ENCODE results near the gene CTXND2. TPM values are rescaled to one million over a fixed set of nuclear protein-coding genes. Genes with fewer than 3 reads are reported as not detected.

Gene CTXND2
- polyA plus RNA-seq, 3 donors: not detected

- H3K79me2 ChIP-seq (ENCODE audit: insufficient read depth, low read length): no peaks in the 10 kb centered on the region
- no peak for DNase-seq
- H3K36me3 Mint-ChIP-seq: no peaks in the 10 kb centered on the region
- no peaks in the 10 kb centered on the region for H4K20me1 ChIP-seq (ENCODE audit: insufficient read depth, low read length)
- H3K9me3 Mint-ChIP-seq: peaks cover 0 to 17% (median 15%) of the 10 kb centered on the region in 7 donors
- H3K27me3 ChIP-seq (ENCODE audit: control insufficient read depth in 2 of 2, insufficient read depth in 2 of 2, low read length in 2 of 2): no peaks in the 10 kb centered on the region
- TF ChIP-seq, protein P1, sequence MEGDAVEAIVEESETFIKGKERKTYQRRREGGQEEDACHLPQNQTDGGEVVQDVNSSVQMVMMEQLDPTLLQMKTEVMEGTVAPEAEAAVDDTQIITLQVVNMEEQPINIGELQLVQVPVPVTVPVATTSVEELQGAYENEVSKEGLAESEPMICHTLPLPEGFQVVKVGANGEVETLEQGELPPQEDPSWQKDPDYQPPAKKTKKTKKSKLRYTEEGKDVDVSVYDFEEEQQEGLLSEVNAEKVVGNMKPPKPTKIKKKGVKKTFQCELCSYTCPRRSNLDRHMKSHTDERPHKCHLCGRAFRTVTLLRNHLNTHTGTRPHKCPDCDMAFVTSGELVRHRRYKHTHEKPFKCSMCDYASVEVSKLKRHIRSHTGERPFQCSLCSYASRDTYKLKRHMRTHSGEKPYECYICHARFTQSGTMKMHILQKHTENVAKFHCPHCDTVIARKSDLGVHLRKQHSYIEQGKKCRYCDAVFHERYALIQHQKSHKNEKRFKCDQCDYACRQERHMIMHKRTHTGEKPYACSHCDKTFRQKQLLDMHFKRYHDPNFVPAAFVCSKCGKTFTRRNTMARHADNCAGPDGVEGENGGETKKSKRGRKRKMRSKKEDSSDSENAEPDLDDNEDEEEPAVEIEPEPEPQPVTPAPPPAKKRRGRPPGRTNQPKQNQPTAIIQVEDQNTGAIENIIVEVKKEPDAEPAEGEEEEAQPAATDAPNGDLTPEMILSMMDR (IDR thresholded peaks at IDR 0.05): no peak
- H3K36me3 ChIP-seq (replicated peaks in 1 of 2; ENCODE audit: control insufficient read depth in 1 of 2, insufficient read depth in 2 of 2, low read length in 2 of 2): no peaks in the 10 kb centered on the region
- no peak overlapping the region for H3K4me2 ChIP-seq (replicated peaks; ENCODE audit: extremely low read depth, low read length, poor library complexity, severe bottlenecking)
- H2AFZ ChIP-seq (ENCODE audit: insufficient read depth, low read depth, low read length, poor library complexity, severe bottlenecking): no peak overlapping the region
- no peak overlapping the region for H3K4me3 ChIP-seq (replicated peaks in 1 of 3; ENCODE audit: low read depth in 2 of 3, low read length in 3 of 3)
- intact Hi-C loops (cut with micrococcal nuclease): no loop called here
- peaks cover 5 to 13% of the 10 kb centered on the region in 2 donors for H3K9me3 ChIP-seq (replicated peaks in 1 of 2; ENCODE audit: control insufficient read depth in 1 of 2, insufficient read depth in 1 of 2, low read length in 2 of 2)
- no peak overlapping the region for H3K4me3 Mint-ChIP-seq
- no peak overlapping the region for H3K27ac Mint-ChIP-seq
- H3K4me1 Mint-ChIP-seq: peaks cover 8% of the 10 kb centered on the region
- H3K27ac ChIP-seq (ENCODE audit: low read depth in 1 of 2, low read length in 2 of 2): no peak overlapping the region
- H3K9ac ChIP-seq (ENCODE audit: insufficient read depth, low read length, poor library complexity, severe bottlenecking): no peak overlapping the region
- peaks cover 4 to 10% of the 10 kb centered on the region in 2 donors for H3K4me1 ChIP-seq (ENCODE audit: control insufficient read depth in 1 of 2, insufficient read depth in 2 of 2, low read length in 2 of 2)
- no peaks in the 10 kb centered on the region for H3K27me3 Mint-ChIP-seq (ENCODE audit: low read depth in 3 of 3)
Observed at GRCh38 chr1:150912623-150913022, 25.7 kb downstream of the CTXND2 start.

GRCh38 chr1:150917387-150917786 is 30.5 kb downstream of the CTXND2 start:
- no peak overlapping the region for H3K27ac Mint-ChIP-seq

More at GRCh38 chr1:150917387-150917786, 30.5 kb downstream of the CTXND2 start:
- Histone ChIP-seq H3K9me3 (replicated peaks in 1 of 2; ENCODE audit: control insufficient read depth in 1 of 2, insufficient read depth in 1 of 2, low read length in 2 of 2) (no peaks in the 10 kb centered on the region), H3K79me2 (ENCODE audit: insufficient read depth, low read length) (no peaks in the 10 kb centered on the region), H3K27me3 (ENCODE audit: control insufficient read depth in 2 of 2, insufficient read depth in 2 of 2, low read length in 2 of 2) (no peaks in the 10 kb centered on the region), H3K4me3 (replicated peaks in 1 of 3; ENCODE audit: low read depth in 2 of 3, low read length in 3 of 3) (no peak overlapping the region), H4K20me1 (ENCODE audit: insufficient read depth, low read length) (no peaks in the 10 kb centered on the region), H2AFZ (ENCODE audit: insufficient read depth, low read depth, low read length, poor library complexity, severe bottlenecking) (no peak overlapping the region), H3K27ac (ENCODE audit: low read depth in 1 of 2, low read length in 2 of 2) (no peak overlapping the region), H3K4me1 (ENCODE audit: control insufficient read depth in 1 of 2, insufficient read depth in 2 of 2, low read length in 2 of 2) (no peaks in the 10 kb centered on the region), H3K9ac (ENCODE audit: insufficient read depth, low read length, poor library complexity, severe bottlenecking) (no peak overlapping the region), H3K36me3 (replicated peaks in 1 of 2; ENCODE audit: control insufficient read depth in 1 of 2, insufficient read depth in 2 of 2, low read length in 2 of 2) (no peaks in the 10 kb centered on the region), H3K4me2 (replicated peaks; ENCODE audit: extremely low read depth, low read length, poor library complexity, severe bottlenecking) (no peak overlapping the region)
- Mint-ChIP-seq H3K36me3 (no peaks in the 10 kb centered on the region), H3K27me3 (ENCODE audit: low read depth in 3 of 3) (peaks cover 0 to 2% (median 2%) of the 10 kb centered on the region in 3 donors), H3K9me3 (no peaks in the 10 kb centered on the region), H3K4me1 (peaks cover 5% of the 10 kb centered on the region), H3K4me3 (no peak overlapping the region)
- TF ChIP-seq, protein P1 (IDR thresholded peaks at IDR 0.05): no peak
- DNase-seq: no peak
- WGBS (ENCODE audit: insufficient coverage): 100% methylated on average over 1 of the region's 7 CpGs
- intact Hi-C loops (cut with micrococcal nuclease): no loop called here
